ENCODE results near the gene PKMYT1.
"Not testable (repeated sequence)": the region's sequence is repeated elsewhere in the genome, so short reads cannot be mapped to it uniquely, and the experiment has no call there.

PKMYT1 gene

GRCh38 chr16:2936436-2937011, 43.7 kb downstream of the PKMYT1 start:
- no peak for DNase-seq (ENCODE audit: low spot score)

GRCh38 chr16:2934450-2934849, 45.8 kb downstream of the PKMYT1 start:
- no peak for DNase-seq (ENCODE audit: low spot score)

GRCh38 chr16:2933701-2934100, 46.5 kb downstream of the PKMYT1 start:
- DNase-seq (ENCODE audit: low spot score): no peak

DNA sequence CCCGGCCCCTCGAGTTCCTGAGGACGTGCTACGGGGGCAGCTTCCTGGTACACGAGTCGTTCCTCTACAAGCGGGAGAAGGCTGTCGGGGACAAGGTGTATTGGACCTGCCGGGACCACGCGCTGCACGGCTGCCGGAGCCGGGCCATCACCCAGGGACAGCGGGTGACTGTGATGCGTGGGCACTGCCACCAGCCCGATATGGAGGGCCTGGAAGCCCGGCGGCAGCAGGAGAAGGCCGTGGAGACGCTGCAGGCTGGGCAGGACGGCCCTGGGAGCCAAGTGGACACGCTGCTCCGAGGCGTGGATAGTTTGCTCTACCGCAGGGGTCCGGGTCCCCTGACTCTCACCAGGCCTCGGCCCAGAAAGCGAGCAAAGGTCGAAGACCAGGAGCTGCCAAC, 47.1 kb downstream of the PKMYT1 start:
- DNase-seq (ENCODE audit: low spot score): no peak

DNA sequence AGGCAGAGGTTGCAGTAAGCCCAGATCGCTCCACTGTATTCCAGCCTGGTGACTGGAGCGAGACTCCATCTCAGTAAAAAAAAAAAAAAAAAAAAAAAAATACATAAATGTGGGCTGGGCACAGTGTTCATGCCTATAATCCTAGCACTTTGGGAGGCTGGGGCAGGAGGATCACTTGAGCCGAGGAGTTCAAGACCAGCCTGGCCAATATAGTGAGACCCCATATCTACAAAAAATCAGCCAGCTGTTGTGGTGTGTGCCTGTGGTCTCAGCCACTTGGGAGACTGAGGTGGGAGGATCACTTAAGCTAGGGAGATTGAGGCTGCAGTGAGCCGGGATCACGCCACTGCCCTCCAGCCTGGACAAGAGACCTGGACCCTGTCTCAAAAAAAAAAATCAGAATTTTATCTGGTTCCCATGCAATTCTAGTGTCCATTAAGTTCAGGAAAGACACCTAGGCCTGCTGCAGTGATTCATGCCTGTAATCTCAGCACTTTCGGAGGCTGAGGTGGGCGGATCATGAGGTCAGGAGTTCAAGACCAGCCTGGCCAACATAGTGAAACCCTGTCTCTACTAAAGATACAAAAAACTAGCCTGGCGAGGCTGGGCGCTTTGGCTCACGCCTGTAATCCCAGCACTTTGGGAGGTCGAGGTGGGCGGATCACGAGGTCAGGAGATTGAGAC, 48.9 kb downstream of the PKMYT1 start:
- not testable (repeated sequence) for DNase-seq (ENCODE audit: low spot score)

DNA sequence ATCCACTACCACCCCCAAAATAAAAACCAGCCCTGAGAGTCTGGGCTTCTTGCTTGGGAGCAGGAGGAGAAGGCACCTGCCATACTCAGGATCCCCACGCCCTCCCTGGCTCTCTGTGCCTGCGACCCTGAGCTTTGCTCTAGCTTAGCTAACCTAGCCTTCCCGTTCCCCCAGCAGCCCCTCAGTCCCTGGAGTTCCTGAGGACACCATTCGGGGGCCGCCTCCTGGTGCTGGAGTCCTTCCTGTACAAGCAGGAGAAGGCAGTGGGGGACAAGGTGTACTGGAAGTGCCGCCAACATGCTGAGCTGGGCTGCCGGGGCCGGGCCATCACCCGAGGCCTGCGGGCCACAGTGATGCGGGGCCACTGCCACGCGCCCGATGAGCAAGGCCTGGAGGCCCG, 50.0 kb downstream of the PKMYT1 start:
- no peak for DNase-seq (ENCODE audit: low spot score)

DNA sequence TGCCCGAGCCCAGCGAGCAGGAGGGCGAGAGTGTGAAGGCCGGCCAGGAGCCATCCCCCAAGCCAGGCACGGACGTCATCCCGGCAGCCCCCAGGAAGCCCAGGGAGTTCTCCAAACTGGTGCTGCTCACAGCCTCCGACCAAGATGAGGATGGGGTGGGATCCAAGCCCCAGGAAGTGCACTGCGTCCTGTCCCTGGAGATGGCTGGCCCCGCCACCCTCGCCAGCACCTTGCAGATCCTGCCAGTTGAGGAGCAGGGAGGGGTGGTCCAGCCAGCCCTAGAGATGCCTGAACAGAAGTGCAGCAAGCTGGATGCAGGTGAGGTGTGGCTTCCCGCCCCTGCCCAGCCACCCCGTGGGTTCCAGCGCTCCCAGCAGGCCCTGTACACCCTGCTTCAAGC, 50.6 kb downstream of the PKMYT1 start:
- no peak for DNase-seq (ENCODE audit: low spot score)

DNA sequence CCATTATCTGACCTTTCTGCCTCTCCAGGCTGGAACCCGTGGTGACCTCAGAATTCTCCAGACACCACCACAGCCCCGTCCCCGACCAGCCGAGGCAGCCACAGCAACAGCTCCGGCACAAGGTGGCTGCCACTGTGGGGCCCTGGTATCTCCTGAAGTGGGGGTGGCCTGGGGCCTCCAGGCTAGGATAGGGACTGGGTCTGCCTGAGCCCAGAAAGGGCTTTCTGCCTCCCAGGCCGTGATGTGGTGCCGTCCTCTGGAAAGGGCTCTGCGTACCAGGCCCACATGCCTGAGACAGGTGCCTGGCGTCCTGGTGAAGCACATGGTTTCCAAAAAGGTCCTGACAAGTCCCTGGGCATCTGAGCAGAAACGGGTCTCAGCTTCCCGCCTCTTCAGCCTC, 51.5 kb downstream of the PKMYT1 start:
- no peak for DNase-seq (ENCODE audit: low spot score)

- DNase-seq (ENCODE audit: low spot score): not testable (repeated sequence)
Measured at GRCh38 chr16:2928151-2928550, 52.1 kb downstream of the PKMYT1 start.

DNA sequence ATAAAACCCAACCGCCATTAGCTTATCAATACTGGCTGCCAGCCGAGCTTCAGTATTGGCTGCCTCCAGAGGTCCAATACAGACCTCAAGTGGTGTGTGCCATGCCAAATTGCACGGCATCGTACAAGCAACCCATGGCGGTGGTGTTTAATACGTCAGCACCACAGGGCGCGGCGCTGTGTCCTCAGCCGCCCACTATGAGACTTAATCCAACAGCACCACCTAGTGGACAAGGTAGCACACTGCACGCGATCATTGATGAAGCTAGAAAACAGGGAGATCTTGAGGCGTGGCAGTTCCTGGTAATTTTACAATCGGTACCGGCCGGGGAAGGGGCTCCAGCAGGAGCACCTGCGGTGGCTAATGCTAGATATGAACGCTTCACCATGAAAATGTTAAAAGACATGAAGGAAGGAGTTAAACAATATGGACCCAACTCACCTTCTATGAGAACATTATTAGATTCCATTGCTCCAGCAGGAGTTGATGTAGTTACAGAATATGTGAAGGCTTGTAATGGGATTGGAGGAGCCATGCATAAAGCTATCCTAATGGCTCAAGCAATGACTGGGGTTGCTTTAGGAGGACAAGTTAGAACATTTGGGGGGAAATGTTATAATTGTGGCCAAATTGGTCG, 53.1 kb downstream of the PKMYT1 start:
- peak; percentile 86 for DNase-seq (ENCODE audit: low spot score)

GRCh38 chr16:2926650-2926999, 53.6 kb downstream of the PKMYT1 start:
- DNase-seq (ENCODE audit: low spot score): no peak

DNA sequence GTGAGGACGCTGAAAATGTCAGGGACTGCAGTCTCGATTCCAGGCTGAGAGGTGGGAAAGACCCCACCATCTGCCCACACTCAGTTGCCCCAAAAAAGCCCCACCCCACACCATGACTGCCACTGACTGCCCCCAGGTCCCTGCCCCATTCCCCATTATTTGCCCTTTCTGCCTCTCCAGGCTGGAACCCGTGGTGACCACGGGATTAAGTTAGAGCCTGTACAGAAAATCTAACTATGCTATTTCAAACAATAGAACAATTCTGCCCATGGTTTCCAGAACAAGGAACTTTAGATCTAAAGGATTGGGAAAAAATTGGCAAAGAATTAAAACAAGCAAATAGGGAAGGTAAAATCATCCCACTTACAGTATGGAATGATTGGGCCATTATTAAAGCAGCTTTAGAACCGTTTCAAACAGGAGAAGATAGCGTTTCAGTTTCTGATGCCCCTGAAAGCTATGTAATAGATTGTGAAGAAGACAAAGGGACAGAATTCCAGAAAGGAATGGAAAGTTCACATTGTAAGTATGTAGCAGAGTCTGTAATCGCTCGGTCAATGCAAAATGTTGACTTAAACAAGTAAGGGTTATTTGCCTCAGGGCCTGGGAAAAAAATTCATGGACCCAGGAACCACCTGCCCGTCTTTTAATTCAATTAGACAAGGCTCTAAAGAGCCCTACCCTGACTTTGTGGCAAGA, 54.1 kb downstream of the PKMYT1 start:
- no peak for DNase-seq (ENCODE audit: low spot score)

DNA sequence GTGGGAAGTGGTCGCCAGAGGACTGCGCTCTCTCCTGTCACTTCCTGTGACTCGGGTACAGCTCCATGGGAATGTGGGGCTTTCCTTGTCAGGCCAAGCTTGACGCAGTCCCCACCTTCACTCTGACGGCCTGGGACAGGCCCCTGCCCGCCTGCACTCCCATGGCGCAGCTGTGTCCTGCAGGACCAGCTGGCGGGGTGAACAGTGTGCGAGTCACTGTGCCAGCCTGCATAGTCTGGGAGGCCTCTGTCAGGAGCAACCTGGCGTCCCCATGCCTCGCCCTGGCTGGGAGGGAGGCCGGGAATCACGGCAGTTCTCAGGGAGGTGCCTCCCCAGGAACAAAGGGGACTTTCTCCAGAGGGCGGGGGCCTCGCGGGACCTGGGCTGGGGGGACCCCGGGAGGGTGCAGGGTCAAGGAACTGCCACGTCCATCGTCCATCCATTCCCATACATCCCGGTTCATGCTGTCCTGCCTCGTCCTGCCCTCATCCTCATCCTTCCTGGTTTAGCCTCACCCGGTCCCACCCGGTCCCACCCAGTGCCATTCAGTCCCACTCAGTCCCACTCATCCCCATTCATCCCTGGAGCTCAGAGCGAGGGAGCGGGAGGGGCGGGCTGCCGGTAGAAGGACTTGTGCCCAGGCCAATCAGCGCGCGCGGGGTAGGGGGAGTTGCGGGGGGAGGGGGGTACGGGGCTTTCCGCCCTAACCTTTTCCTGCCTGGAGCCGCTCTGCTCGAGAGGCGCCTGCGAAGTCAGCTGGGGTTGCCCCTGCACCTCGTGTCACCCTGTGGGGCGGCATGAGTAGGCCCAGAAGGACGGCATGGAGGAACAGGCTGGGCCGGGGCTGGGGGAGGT, 55.1 kb downstream of the PKMYT1 start:
- no peak for DNase-seq (ENCODE audit: low spot score)

DNA sequence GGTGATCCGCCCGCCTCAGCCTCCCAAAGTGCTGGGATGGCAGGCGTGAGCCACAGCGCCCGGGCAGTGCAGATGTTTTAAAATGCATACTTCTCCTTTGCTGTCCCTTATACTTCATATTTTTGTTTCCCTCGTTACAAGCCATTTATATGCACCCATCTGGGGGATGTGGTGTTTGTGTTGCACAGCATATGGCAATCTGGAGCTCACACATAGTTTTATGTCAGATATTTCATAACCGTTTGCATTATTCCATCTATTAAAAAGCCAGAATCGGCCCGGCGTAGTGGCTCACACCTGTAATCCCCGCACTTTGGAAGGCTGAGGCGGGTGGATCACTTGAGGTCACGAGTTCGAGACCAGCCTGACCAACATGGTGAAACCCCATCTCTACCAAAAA, 56.8 kb downstream of the PKMYT1 start:
- DNase-seq (ENCODE audit: low spot score): no peak

Small RNA genes within 50 kb of the gene (small RNA-seq; reads per million reads assigned to genes)
- 0 reads per million in 2 experiments for gene LINC00514

All from SK-N-DZ (cell line).